Renal pelvis (tissue), 4 donors: ENCODE results near the gene CLEC12A. TPM values are rescaled to one million over a fixed set of nuclear protein-coding genes. Genes with fewer than 3 reads are reported as not detected.
"Not testable (repeated sequence)": the region's sequence is repeated elsewhere in the genome, so short reads cannot be mapped to it uniquely, and the experiment has no call there.

Source experiments
- DNase-seq: peaks from one replicate; pipeline ENCODE4 v3.0.0-alpha.2; 2013
- polyA plus RNA-seq, 3 donors: library from polyadenylated mRNA; unstranded; fragments of 120-200 nt; gene quantifications; one replicate each; pipeline ENCODE4 v1.2.1, GENCODE V29; 2013; ENCODE audit not compliant: insufficient read length in 3 of 3

CLEC12A gene
- polyA plus RNA-seq, 3 donors: 0.55 to 2.2 (median 0.96) TPM

DNA sequence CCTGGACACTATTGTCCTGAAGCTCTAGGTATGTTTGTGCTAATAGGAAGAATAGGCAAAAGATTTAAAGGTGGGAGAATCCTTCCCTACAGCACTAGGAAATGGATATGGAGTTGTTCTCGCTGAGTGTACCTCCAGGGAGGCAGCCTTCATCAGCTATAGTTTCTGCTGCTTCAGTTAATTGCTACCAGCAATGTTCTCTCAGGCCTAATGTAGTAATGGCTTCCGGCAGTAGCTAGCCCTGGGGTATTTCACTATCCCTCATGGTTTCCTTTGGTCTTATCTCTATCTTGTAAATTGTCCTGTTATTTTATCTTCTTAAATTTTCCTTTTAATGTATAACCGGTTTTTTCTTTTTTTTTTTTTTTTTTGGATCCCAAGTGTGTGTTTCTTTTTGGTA, 9.3 kb upstream of the CLEC12A start:
- DNase-seq: no peak

DNA sequence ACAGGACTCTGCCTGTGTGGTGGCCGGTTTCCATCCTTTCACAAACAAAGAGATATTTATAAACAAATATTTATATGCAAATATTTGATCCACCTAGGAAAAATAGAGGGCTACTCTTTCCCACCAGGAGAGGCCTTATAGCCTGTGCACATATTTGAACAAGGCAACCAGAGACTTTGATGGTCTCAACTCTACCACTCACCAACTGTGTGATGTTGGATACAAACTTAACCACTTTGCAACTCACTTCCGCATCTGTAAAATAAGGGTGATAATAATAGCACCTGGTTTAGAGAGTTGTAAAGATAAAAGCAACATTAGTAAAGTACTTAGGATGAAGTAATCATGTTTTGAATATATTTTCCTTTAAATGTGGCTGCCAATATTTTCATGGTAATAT, 1.5 kb upstream of the CLEC12A start:
- DNase-seq: no peak

DNA sequence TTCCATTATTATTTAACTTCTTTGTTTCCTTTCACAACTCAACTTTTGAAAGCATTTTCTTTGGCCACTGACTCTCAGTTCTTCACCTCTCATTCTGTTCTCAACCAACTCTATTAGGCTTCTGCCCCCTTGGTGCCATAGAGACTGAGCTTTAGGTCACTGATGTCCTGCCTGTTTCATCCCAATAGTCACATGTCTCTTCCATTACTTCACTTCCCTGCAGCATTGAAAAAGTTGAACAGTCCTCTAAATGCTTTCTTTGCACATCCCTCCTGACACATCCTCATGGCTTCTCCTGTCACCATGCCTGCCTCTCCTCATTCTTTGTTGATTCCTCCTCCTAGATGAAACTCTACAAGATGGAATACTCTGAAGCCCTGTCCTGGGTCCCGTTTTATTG, 2.7 kb downstream of the CLEC12A start:
- DNase-seq: no peak

DNA sequence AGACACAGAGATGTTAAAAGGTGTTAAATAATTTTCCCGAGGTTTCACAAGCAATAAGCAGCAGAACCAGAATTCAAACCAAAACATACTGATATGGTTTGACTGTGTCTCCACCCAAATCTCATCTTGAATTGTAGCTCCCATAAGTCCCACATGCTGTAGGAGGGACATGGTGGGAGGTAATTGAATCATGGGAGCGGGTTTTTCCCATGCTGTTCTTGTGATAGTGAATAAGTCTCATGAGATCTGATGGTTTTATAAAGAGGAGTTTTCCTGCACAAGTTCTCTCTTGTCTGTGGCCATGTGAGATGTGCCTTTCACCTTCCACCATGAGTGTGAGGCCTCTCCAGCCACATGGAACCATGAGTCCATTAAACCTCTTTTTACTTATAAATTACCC, 3.5 kb downstream of the CLEC12A start:
- DNase-seq: not testable (repeated sequence)

DNA sequence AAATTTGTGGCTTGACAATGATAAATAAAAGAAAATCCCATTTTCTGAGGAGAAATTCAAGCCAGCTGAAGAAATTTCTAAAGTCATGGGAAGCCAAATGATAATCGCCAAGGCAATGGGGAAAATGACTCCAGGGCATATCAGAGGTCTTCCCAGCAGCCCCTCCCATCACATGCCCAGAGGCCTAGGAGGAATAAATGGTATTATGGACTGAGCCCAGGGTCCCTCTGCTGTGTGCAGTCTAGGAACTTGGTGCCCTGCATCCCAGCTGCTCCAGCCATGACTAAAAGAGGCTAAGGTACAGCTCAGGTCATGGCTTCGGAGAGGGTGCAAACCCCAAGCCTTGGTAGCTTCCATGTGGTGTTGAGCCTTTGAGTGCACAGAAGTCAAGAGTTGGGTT, 4.4 kb downstream of the CLEC12A start:
- DNase-seq: no peak

DNA sequence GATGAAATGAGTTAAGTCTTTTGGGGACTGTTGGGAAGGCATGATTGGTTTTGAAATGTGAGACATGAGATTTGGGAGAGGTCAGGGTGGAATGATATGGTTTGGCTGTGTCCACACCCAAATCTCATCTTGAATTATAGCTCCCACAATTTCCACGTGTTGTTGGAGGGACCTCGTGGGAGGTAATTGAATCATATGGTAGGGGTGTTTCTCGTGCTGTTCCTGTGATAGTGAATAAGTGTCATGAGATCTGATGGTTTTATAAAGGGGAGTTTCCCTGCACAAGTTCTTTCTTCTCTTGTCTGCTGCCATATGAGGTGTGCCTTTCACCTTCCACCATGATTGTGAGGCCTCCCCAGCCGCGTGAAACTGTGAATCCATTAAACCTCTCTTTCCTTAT, 5.4 kb downstream of the CLEC12A start:
- DNase-seq: not testable (repeated sequence)

DNA sequence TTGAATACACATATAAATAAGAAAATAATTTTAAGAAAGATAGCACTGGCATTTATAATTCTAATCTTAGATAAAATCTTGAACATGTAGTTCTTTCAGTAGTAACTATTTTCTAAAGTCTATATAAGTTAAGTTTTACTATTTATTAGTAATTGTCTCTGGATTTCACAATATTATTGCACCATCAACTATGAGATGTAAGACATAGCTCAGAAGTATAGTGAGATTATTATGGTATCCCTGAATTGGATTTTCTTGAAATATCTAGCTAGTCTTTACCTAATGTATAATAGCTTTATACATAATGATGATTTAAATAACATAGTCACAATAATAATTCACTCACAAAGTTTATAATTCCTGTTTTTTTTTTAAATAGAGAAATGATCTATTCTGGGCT, 6.7 kb downstream of the CLEC12A start:
- no peak for DNase-seq

DNA sequence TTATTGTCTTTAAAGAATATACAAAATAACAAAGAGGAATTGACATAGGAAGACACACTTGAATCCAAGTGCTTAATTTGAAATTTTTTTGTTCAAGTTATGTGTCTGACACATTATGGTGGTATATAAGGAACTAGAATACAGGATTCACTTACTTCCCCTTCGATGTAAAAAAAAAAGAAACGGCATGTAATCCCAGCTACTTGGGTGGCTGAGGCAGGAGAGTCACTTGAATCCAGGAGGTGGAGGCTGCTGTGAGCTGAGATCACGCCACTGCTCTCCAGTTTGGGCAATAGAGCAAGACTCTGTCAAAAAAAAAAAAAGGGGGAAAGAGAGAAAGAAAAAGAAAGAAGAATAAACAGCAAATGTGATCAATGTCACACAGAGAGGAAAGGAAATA, 8.9 kb downstream of the CLEC12A start:
- no peak for DNase-seq

DNA sequence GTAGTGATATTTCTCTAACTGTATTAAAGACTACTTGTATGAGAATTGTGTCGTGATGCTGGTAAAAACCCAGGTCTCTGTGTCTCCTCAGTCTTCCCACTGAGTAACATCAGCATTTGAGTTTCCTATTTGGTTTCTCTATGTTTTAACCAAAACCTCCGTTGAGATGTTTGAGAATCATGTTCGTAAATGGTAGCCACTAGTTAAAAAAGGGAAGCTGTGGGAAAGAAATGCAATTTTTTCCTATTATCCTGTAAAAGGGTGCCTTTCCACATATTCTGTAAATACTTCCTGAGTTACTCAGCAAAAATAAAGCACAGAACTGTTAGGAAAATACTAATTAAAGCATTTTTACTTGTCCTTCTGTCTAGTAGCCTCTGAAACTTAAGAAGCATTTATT, 20.7 kb downstream of the CLEC12A start:
- no peak for DNase-seq

DNA sequence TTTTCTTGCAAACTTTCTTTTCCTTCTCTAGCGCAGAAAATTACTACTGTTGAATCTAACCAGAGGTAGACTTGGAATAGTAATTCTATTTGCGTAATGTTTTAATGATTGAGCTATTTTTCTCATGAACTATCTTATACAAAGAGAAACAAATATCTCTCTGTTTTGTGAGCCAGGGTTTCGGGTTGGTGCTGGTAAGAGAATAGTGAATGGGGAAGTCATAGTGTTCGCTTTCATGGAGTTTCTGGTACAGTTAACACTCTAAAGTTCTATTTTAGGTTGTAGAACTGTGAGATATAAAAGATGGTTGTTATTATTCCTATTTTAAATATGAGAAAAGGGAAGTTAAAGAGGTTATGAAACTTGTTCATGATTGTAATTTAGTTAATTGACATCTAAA, 21.1 kb downstream of the CLEC12A start:
- DNase-seq: no peak

DNA sequence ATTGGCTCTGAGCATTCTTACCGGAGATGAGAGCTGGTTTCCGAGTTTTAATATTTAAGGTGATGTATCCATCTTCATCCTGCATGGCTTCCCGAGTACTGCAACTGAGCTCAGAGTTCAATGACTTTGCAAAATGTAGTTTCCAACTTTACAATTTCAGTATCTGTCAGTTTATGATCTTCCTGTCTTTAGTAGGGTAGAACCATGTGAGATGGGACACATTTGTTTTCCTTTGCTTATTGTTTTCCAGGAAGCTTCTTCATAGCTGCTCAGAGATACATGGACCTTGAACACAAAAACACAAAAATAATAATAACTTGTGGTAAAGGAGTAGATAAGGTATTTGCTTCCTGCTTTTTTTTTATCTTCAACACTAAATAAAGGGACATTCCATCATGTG, 27.8 kb downstream of the CLEC12A start, which contains the start of gene CLEC1B:
Gene CLEC1B (minus strand): TSS at position 106 of the 400 bp plus-strand sequence. CDS start 21 bp downstream, at position 85.
- no peak for DNase-seq

DNA sequence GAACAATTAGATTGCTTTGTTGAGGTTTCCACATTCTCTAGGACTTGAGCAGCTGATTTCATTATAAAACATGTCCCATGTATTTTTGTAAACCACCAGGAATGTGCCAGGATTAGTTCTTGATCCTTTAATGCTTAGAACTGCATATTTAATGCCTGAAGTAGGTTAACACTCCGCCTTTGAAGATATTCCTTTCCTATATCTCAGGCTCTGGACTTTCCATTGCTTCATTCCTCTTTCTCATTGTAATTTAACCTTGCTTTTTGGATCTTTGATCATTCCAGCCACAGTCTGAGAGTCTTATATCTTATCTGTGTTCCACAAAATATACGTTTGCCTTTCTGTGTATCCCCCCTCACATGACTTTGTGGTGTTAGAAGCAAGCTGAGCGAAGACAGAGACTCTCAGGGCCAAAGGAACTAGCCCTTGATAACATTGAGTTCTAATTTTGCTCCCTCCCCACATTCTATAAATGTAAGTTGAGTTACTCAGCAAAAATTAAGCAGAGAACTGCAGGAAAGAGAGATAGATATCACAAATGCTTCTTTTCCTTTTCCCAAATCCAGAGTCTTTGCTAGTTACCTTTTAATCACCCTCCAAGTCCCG, 30.1 kb downstream of the CLEC12A start:
- no peak for DNase-seq

DNA sequence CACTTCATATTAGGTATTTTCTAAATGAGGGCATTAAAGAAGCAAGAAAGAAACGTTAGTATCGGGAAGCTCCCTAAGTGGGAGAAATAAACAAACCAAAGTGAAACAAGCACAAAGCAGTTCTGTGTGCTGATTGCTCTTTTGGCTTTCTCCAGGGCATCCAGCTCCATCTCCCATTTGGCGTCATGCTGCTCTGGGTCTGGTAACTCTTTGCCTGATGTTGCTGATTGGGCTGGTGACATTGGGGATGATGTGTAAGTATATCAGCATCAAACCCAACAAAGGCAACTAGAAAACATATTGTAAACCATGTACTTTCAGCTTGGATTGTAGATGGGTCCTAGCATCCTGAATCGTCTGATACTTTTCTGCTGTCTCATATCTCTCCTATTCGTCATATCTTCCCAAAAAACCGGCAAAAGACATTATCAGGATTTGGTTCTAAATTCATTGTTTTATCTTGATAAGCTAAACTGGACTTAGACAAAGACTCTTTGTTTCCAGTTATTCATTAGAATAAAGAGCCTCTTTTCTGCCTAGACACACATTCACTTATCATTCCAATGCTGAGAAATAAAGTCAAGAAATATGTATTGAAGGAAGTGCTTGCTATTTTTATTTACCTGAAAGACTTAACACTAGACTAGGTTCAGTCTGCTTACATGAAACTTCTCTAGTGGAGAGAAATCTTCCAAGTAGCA, 41.6 kb downstream of the CLEC12A start:
- no peak for DNase-seq

DNA sequence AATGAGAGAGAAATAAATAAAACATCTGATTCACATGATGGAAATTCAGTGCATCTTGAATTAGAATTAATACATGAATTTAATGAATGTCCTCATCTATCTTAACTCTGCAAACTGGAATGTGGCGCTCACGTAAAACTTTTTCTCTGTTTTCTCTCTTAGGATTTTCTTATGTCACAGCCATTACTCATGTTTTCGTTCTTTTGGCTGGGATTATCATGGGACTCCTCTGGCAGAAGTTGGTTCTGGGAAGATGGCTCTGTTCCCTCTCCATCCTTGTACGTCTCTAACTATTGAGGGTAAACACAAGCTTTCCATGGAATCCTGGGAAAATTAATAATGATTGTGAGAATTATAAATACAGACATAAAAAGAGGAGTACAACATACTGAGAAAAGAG, 44.2 kb downstream of the CLEC12A start:
- DNase-seq: no peak

DNA sequence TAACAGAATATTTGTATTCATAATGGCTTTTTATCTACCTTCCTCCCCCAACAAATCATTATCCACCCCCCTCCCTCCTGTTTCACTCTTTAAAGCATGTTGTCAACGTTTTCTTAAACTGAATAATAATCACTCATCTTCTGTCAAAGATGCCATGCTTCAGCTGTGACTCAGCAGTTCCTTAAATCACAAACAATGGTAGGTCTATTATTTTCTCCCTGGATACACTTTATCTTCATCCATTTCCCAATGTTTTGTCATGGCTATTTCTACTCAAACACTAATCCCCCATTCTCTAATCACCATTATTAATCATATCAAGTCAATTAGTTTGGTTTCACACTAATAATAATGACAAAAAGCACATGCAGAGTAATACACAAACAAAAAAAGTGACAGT, 45.7 kb downstream of the CLEC12A start:
- DNase-seq: no peak

DNA sequence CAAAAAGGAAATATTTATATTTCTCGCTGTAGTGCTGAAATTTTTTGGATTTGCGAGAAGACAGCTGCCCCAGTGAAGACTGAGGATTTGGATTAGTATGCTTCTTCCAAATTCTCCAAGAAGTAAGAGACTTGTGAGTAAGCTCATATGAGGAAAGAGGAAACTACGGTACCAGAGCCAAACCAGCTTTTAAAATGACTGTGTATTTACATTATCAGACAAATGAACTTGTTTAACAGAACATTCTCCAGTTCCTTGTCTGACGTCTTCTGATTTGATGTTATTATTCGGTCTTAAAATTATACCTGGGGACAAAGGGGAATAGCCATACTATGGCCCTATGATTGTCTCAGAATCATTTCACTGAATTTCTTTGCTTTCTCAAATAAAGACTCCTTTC, 47.2 kb downstream of the CLEC12A start:
- DNase-seq: no peak

DNA sequence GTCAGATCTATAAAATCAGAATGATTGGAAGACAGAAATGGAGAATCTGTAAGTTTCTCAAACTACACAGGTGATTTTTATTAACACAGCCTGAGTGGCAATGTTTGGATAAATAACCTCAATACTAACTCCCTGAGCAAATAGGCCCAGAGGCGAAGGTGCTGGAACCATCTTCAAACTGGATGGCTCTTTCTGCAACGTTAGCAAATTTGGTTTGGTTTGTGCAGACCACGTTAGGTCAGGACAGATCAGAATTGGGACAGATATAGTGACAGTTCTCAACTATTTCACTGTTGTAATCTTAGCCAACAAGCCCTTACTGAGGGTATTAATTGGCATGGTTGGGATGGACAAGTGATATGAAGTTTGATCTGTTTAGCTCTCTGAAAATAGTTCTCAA, 50.1 kb downstream of the CLEC12A start:
- no peak for DNase-seq

DNA sequence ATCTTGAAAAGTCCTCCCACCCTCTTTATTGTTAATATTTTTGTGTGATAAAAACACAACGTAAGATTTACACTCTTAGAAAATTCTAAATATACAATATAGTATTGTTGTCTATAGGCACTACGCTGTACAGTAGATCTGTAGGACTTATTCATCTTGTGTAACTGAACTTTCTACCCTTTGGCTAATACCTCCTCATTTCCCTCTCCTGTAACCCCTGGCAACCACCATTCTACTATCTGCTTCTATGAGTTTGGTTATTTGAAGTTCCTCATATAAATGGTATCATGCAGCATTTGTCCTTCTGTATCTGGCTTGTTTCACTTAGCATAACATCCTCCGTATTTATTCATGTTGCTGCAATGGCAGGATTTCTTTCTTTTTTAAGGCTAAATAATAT, 54.0 kb downstream of the CLEC12A start:
- no peak for DNase-seq

DNA sequence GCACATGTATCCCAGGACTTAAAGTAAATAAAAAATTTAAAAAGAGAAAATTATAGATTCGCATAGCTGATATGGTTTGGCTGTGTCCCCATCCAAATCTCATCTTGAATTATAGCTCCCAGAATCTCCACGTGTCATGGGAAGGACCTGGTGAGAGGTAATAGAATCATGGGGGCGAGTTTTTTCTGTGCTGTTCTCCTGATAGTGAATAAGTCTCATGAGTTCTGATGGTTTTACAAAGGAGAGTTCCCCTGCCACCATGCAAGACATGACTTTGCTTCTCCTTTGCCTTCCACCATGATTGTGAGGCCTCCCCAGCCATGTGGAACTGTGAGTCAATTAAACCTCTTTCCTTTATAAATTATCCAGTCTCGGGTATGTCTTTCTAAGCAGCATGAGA, 55.5 kb downstream of the CLEC12A start:
- not testable (repeated sequence) for DNase-seq

DNA sequence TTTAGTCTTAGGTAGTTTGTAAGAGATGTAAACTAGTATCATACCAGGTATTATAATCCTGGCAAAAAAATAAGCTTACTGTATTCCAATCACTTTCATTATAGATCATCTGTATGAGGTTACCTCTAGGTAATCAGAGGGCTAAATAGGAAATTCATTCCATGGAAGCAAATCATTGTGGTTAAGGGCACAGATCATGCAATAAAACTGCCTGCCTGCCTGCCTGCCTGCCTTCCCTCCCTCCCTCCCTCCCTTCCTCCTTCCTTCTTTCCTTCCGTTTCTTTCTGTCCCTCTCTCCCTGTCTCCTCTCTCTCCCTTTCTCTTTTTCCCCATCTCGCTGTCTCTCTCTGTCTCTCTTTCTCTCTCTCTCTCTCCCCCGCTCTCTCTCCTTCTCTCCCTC, 56.1 kb downstream of the CLEC12A start:
- no peak for DNase-seq

DNA sequence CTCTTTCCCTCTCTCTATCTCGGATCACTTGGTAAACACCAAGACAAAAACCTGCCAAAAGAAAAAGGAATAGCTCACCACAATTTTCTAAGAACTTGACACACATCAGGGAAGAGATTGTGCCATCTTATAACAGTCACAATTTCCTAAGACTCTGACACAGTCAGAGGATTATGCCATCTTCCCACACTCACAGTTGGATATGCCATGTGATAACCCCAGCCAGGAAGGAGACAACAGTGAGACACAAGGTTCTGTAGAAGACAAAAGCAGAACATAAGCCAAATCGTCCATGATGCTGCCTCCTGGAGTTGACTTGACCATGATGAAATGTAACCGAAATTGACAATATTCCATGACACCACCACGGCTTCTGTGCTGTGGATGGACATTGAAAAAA, 56.5 kb downstream of the CLEC12A start:
- no peak for DNase-seq

DNA sequence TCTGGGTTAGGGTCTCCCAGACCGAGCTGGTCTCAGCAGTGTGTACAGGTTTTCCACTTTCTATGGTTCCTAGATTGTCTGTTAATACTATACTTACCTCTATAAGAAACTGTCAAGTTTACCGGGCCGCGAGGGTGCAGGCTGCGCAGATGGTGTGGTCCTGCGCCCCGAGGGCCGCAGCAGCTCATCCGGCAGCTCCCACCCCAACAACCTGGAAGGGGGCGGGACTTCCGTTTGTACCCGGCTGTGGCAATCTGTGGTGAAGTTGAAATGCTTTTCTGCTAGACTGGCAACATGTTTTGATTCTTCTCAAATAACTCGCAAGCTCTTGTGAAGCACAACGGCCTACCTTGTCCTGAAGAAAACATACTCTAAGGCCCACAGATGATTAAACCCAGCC, 59.2 kb downstream of the CLEC12A start, which contains the start of gene CLEC9A:
Gene CLEC9A (plus strand): TSS at position 237 of the 400 bp plus-strand sequence. CDS start 22,006 bp downstream, outside the sequence.
- DNase-seq: no peak

DNA sequence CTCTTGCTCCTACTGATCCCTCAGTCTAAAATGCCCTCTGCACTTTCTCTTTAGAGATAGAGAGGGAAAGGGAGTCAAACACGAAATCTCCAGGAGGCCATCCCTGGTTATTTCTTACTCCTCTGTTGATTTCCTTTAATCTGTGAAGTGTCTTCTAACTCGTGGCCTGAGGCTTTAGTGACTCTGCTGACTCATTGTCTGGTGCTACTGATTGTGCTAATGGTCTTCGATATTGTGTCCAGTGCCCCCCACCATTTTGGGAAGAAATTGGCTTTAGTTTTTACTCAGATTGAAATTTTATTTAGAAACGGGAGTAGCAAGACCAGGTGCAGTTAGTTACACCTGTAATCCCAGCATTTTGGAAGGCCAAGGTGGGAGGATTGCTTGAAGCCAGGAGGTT, 60.1 kb downstream of the CLEC12A start:
- no peak for DNase-seq

DNA sequence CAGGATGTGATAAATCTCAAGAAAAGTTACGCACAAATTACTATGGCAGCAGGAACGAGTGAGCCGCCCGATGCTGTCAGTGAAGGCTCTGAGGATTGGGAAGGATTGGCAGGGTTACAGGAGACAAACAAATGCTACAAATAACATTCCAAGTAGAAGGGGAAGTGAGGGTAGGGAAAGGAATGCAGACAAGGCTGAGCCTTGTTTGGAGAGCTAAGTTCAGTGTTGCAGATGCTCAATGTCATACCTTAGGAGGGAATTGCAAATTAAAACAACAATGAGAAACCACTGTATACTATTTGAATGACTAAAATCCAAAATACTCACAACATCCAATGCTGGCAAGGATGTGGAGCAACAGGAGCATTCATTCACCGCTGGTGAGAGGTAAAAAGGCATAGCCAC, 60.6 kb downstream of the CLEC12A start:
- DNase-seq: no peak
